ENCODE results near the gene CDC42.

CDC42 gene

GRCh38 chr1:22037520-22037919 lies 15.0 kb upstream of the CDC42 start:
- DNase-seq (ENCODE audit: low read depth in 3 of 3): no peak

GRCh38 chr1:22038036-22038435 lies 14.5 kb upstream of the CDC42 start:
- DNase-seq (ENCODE audit: low read depth in 3 of 3): no peak

GRCh38 chr1:22039594-22040285 lies 12.8 kb upstream of the CDC42 start:
- DNase-seq (ENCODE audit: low read depth in 3 of 3): peak; percentile 66 to 82 (median 73)

- DNase-seq (ENCODE audit: low read depth in 3 of 3): no peak
Measured at GRCh38 chr1:22040286-22040623, 12.3 kb upstream of the CDC42 start.

- no peak for DNase-seq (ENCODE audit: low read depth in 3 of 3)
Measured at GRCh38 chr1:22041505-22041904, 11.0 kb upstream of the CDC42 start.

- DNase-seq (ENCODE audit: low read depth in 3 of 3): no peak
Measured at GRCh38 chr1:22043198-22043769, 9.2 kb upstream of the CDC42 start.

- no peak for DNase-seq (ENCODE audit: low read depth in 3 of 3)
Measured at GRCh38 chr1:22044690-22045420, 7.7 kb upstream of the CDC42 start.

- DNase-seq (ENCODE audit: low read depth in 3 of 3): no peak
Measured at GRCh38 chr1:22045604-22046228, 6.8 kb upstream of the CDC42 start.

- peak; percentile 13 to 46 (median 37) for DNase-seq (ENCODE audit: low read depth in 3 of 3)
Measured at GRCh38 chr1:22048351-22049192, 3.9 kb upstream of the CDC42 start.

GRCh38 chr1:22050330-22050729 lies 2.2 kb upstream of the CDC42 start:
- DNase-seq (ENCODE audit: low read depth in 3 of 3): no peak

- no peak for DNase-seq (ENCODE audit: low read depth in 3 of 3)
Measured at GRCh38 chr1:22051607-22052114, 848 bp upstream of the CDC42 start.

GRCh38 chr1:22053017-22053860 lies 730 bp downstream of the CDC42 start:
- DNase-seq (ENCODE audit: low read depth in 3 of 3): peak in 2 of 3 experiments; percentile 12 to 34

- DNase-seq (ENCODE audit: low read depth in 3 of 3): no peak
Measured at GRCh38 chr1:22053861-22054770, 1.6 kb downstream of the CDC42 start.

- DNase-seq (ENCODE audit: low read depth in 3 of 3): no peak
Measured at GRCh38 chr1:22055463-22055862, 3.0 kb downstream of the CDC42 start.

- no peak for DNase-seq (ENCODE audit: low read depth in 3 of 3)
Measured at GRCh38 chr1:22056043-22056442, 3.5 kb downstream of the CDC42 start.

- no peak for DNase-seq (ENCODE audit: low read depth in 3 of 3)
Measured at GRCh38 chr1:22056936-22057335, 4.4 kb downstream of the CDC42 start.

- no peak for DNase-seq (ENCODE audit: low read depth in 3 of 3)
Measured at GRCh38 chr1:22057861-22058260, 5.4 kb downstream of the CDC42 start.

- no peak for DNase-seq (ENCODE audit: low read depth in 3 of 3)
Measured at GRCh38 chr1:22064751-22065402, 12.4 kb downstream of the CDC42 start.

GRCh38 chr1:22071511-22071910 lies 19.0 kb downstream of the CDC42 start:
- DNase-seq (ENCODE audit: low read depth in 3 of 3): no peak
